Ascending aorta (tissue), 2 donors: Measurements from ENCODE around the gene YTHDC2. TPM values are rescaled to one million over a fixed set of nuclear protein-coding genes. Genes with fewer than 3 reads are reported as not detected.
A peak's percentile ranks its signal among the peaks of the same experiment; 100 is the strongest.

Experiments
- DNase-seq, 2 donors: peaks; one replicate each; pipeline ENCODE4 v3.0.0-alpha.2; 2019; ENCODE audit warnings: low spot score in 2 of 2
- H3K27ac ChIP-seq, 2 donors: fragments of 200-600 bp; sonication (generic); one replicate each; pipeline ENCODE4 v1.5.1; 2016 to 2017; ENCODE audit warnings: mild to moderate bottlenecking in 1 of 2
- H3K27me3 ChIP-seq: fragments of 200-600 bp; sonication (generic); one replicate; pipeline ENCODE4 v1.5.1; 2017
- H3K36me3 ChIP-seq, 2 donors: fragments of 200-600 bp; sonication (generic); one replicate each; pipeline ENCODE4 v1.5.1; 2016
- H3K4me1 ChIP-seq, 2 donors: fragments of 200-600 bp; sonication (generic); one replicate each; pipeline ENCODE4 v1.5.1; 2016 to 2017; ENCODE audit warnings: mild to moderate bottlenecking in 1 of 2
- H3K4me3 ChIP-seq, 2 donors: fragments of 200-600 bp; sonication (generic); one replicate each; pipeline ENCODE4 v1.5.1; 2016 to 2017; ENCODE audit warnings: mild to moderate bottlenecking in 1 of 2
- H3K9me3 ChIP-seq, 2 donors: fragments of 200-600 bp; sonication (generic); one replicate each; pipeline ENCODE4 v1.5.1; 2016
- intact Hi-C: fragments of 100-400 bp; cut with DNase I; formaldehyde crosslinking; loops from one replicate; pipeline ENCODE4 v1.15.1; 2023
- total RNA-seq: library from RNA; depleted of rRNA; stranded (reverse); fragments of >200 nt; gene quantifications from one replicate; pipeline ENCODE4 v1.1.0, GENCODE V29; 2016
- TF ChIP-seq, protein P1 (sequence below), 3 experiments: fragments of 200-600 bp in 2 of 3; fragments of 450-650 bp in 1 of 3; sonication (generic) in 2 of 3; IDR thresholded peaks; one replicate each; pipeline ENCODE4 v1.5.1; 2016 to 2019; ENCODE audit warnings: antibody characterized with exemption in 3 of 3, mild to moderate bottlenecking in 1 of 3, moderate library complexity in 1 of 3

Gene YTHDC2
- total RNA-seq, 1 donor from 2014 or later, result 8.3 TPM

DNA sequence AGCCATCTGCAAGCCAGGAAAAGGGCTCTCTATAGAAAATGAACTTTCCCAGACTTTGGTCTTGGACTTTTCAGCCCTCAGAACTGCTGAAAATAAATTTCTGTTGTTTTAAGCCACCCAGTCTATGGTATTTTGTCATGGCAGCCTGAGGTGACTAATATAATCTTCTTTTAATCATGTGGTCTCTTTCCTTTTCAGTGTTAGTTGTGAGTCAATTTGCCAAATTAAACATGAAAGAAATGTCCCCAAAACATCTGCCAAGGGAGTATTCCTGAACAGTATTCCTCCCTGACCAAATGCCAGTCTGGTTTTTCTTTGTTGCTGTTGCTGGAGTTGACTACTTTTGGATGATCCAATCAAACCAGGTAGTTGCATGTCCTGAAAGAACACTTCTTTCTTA is 4.7 kb upstream of the YTHDC2 start:
- intact Hi-C loops, result no loop called here
- Histone ChIP-seq H3K4me3 (no peak overlapping the region), H3K9me3 (no peaks in the 10 kb centered on the region), H3K36me3 (no peaks in the 10 kb centered on the region), H3K27me3 (no peaks in the 10 kb centered on the region), H3K27ac (no peak overlapping the region), H3K4me1 (no peaks in the 10 kb centered on the region)
- DNase-seq, result no peak
- TF ChIP-seq, protein P1, sequence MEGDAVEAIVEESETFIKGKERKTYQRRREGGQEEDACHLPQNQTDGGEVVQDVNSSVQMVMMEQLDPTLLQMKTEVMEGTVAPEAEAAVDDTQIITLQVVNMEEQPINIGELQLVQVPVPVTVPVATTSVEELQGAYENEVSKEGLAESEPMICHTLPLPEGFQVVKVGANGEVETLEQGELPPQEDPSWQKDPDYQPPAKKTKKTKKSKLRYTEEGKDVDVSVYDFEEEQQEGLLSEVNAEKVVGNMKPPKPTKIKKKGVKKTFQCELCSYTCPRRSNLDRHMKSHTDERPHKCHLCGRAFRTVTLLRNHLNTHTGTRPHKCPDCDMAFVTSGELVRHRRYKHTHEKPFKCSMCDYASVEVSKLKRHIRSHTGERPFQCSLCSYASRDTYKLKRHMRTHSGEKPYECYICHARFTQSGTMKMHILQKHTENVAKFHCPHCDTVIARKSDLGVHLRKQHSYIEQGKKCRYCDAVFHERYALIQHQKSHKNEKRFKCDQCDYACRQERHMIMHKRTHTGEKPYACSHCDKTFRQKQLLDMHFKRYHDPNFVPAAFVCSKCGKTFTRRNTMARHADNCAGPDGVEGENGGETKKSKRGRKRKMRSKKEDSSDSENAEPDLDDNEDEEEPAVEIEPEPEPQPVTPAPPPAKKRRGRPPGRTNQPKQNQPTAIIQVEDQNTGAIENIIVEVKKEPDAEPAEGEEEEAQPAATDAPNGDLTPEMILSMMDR (IDR thresholded peaks at IDR 0.05), result no peak

DNA sequence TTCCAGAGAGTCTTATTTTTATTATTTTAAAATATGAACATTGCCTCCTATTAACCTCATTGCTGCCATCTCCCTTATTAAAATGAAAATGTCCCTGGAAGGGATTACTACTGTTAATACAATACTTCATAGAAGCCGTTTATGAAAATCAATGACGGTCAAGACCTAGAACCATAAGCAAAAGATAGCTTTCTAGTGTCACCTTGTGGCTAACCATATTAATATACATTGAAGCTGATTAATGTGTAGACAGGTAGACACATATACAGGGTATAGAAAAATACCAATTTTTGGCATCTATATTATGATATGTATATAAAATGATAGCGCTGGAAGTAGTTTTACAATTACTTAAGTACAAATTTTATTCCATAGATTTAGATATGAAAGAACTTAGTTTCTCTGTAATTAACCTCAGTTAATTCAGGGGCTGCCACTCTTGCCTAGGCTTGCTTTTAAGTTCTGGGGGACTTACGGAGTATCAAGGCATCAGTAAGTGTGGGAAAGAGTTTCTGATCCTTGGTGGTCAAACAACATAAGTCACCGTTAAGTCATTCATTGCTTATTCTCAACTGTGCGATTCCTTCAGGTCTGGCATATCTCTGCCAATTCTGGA is 2.5 kb upstream of the YTHDC2 start:
- Histone ChIP-seq H3K27ac (no peak overlapping the region), H3K27me3 (no peaks in the 10 kb centered on the region), H3K4me3 (no peak overlapping the region), H3K4me1 (peaks cover 0 to 2% of the 10 kb centered on the region in 2 donors), H3K36me3 (no peaks in the 10 kb centered on the region), H3K9me3 (no peaks in the 10 kb centered on the region)
- TF ChIP-seq, protein P1 (IDR thresholded peaks at IDR 0.05), result peak in 1 of 3 experiments; percentile 37
- no peak for DNase-seq
- intact Hi-C loops, result loop anchor here (2.0 to 10.0 kb wide), 4 partner anchors 132 to 1349 kb away; no protein-coding TSS in a partner anchor

DNA sequence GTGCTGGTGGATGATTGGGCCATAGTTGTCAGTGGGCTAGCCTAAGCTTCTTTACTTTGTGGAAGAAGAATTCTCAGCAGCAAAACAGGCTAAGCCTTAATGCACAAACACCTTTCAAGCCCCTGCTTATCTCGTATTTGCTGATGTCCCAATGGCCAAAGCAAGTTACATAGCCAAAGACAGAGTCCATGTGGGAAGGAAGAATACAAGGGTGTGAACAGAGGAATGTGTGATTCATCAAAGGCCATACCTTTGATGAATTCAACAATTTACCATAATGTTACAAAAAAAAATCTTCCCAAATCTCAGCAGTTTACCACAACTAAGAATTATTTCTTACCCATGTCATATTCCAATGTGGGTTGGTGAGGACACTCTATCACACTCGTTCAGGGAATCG is 1.2 kb upstream of the YTHDC2 start:
- TF ChIP-seq, protein P1 (IDR thresholded peaks at IDR 0.05), result no peak
- Histone ChIP-seq H3K4me1 (peaks cover 0 to 5% of the 10 kb centered on the region in 2 donors), H3K4me3 (no peak overlapping the region), H3K27ac (no peak overlapping the region), H3K27me3 (no peaks in the 10 kb centered on the region), H3K36me3 (peaks cover 0 to 7% of the 10 kb centered on the region in 2 donors), H3K9me3 (no peaks in the 10 kb centered on the region)
- intact Hi-C loops, result loop anchor here (5.0 to 10.0 kb wide), 3 partner anchors 428 to 1350 kb away; no protein-coding TSS in a partner anchor
- no peak for DNase-seq

DNA sequence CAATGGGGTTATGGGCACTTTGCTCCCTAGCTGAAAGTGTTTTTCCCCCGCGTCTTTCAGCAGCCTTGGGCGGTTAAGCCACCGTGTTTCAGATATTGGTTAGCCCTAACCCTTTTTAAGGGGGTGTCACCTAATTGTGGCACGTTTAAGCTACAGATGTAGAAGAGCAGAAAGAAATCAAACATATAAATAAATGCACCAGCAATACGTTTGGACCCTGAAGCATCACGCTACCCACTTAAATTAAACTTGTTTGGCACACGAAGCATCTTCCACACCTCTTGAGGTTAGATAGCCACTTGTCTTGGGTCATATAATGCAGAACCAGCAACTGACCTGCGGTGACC is 768 bp downstream of the YTHDC2 start:
- H3K27me3 ChIP-seq, result no peaks in the 10 kb centered on the region
- peaks cover 0 to 5% of the 10 kb centered on the region in 2 donors for H3K4me1 ChIP-seq
- intact Hi-C loops, result loop anchor here (5.0 to 10.0 kb wide), 3 partner anchors 429 to 1352 kb away; no protein-coding TSS in a partner anchor
- DNase-seq, result no peak
- peak overlapping the region; percentile 78 for H3K4me3 ChIP-seq
- TF ChIP-seq, protein P1 (IDR thresholded peaks at IDR 0.05), result no peak
- peak overlapping the region; percentile 97 to 98 for H3K27ac ChIP-seq
- H3K36me3 ChIP-seq, result peaks cover 0 to 10% of the 10 kb centered on the region in 2 donors
- H3K9me3 ChIP-seq, result no peaks in the 10 kb centered on the region

DNA sequence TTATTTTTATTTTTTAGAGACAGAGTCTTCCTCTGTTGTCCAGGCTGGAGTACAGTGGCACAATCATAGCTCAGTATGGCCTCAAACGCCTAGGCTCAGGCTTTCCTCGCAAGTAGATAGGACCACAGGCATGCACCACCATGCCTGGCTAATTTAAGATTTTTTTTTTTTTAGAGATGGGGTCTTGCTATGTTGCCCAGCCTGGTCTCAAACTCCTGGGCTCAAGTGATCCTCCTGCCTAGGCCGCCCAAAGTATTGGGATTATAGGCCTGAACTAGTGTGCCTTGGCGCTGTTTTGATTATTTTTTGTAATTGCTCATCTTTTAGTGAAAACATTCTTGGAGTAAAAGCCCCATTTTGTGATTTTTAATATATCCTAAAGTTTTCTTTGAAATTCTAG is 5.4 kb downstream of the YTHDC2 start:
- intact Hi-C loops, result loop anchor here (5.0 to 10.0 kb wide), 2 partner anchors 434 to 542 kb away; partner anchors contain the start of gene DCP2

More for the DNA sequence above, 5.4 kb downstream of the YTHDC2 start:
- Histone ChIP-seq H3K27ac (no peak overlapping the region), H3K4me3 (no peak overlapping the region), H3K36me3 (peaks cover 0 to 18% of the 10 kb centered on the region in 2 donors), H3K9me3 (no peaks in the 10 kb centered on the region), H3K27me3 (no peaks in the 10 kb centered on the region), H3K4me1 (peaks cover 0 to 5% of the 10 kb centered on the region in 2 donors)
- DNase-seq, result no peak
- TF ChIP-seq, protein P1 (IDR thresholded peaks at IDR 0.05), result no peak
